Esophagus muscularis mucosa (tissue), 4 donors: ENCODE data around the gene HTD2.

Experiments
- CTCF ChIP-seq, 3 experiments: fragments of 200-600 bp in 2 of 3; fragments of 450-650 bp in 1 of 3; sonication (generic) in 2 of 3; IDR thresholded peaks; one replicate each; pipeline ENCODE4 v1.5.1; 2017 to 2019; ENCODE audit warnings: antibody characterized with exemption in 3 of 3, mild to moderate bottlenecking in 2 of 3, moderate library complexity in 1 of 3
- EP300 ChIP-seq: sonication (generic); formaldehyde crosslinking; IDR thresholded peaks from one replicate; pipeline ENCODE4 v1.6.1; 2017; ENCODE audit warnings: antibody characterized with exemption
- POLR2A ChIP-seq: fragments of 450-650 bp; IDR thresholded peaks from one replicate; pipeline ENCODE4 v1.6.1; 2017; ENCODE audit warnings: antibody characterized with exemption, moderate library complexity, mild to moderate bottlenecking, low read depth
- POLR2AphosphoS5 ChIP-seq, 2 donors: sonication (generic); formaldehyde crosslinking; IDR thresholded peaks; one replicate each; pipeline ENCODE4 v1.6.1; 2017; ENCODE audit warnings: antibody characterized with exemption in 2 of 2

GRCh38 chr3:58323529-58324390, 17.4 kb downstream of the HTD2 start:
- TF ChIP-seq CTCF (IDR thresholded peaks at IDR 0.05) (no peak), POLR2A (no peak), POLR2AphosphoS5 (IDR thresholded peaks at IDR 0.05) (no peak), EP300 (no peak)
